Transverse colon (tissue), 4 donors: Measurements from ENCODE around the gene SLC25A41.

ENCODE experiments used
- CTCF ChIP-seq, 5 experiments: fragments of 200-600 bp in 3 of 5; fragments of 450-650 bp in 2 of 5; sonication (generic) in 3 of 5; IDR thresholded peaks; 1 replicate in 2 of 5; 2 replicates in 3 of 5; pipeline ENCODE4 v1.5.1; 2016 to 2017; ENCODE audit warnings: antibody characterized with exemption in 5 of 5, inconsistent platforms in 3 of 5, mild to moderate bottlenecking in 2 of 5, moderate library complexity in 1 of 5
- POLR2AphosphoS5 ChIP-seq, 3 donors: sonication (generic); formaldehyde crosslinking; IDR thresholded peaks; one replicate each; pipeline ENCODE4 v1.6.1; 2016; ENCODE audit warnings: antibody characterized with exemption in 3 of 3

- no peak for TF ChIP-seq CTCF (IDR thresholded peaks at IDR 0.05)
- TF ChIP-seq POLR2AphosphoS5 (IDR thresholded peaks at IDR 0.05), result peak in 2 of 3 donors; percentile 22 to 23
Observed at GRCh38 chr19:6424939-6425731, 8.4 kb downstream of the SLC25A41 start.
